ENCODE results near the gene PTGIS.

PTGIS gene

DNA sequence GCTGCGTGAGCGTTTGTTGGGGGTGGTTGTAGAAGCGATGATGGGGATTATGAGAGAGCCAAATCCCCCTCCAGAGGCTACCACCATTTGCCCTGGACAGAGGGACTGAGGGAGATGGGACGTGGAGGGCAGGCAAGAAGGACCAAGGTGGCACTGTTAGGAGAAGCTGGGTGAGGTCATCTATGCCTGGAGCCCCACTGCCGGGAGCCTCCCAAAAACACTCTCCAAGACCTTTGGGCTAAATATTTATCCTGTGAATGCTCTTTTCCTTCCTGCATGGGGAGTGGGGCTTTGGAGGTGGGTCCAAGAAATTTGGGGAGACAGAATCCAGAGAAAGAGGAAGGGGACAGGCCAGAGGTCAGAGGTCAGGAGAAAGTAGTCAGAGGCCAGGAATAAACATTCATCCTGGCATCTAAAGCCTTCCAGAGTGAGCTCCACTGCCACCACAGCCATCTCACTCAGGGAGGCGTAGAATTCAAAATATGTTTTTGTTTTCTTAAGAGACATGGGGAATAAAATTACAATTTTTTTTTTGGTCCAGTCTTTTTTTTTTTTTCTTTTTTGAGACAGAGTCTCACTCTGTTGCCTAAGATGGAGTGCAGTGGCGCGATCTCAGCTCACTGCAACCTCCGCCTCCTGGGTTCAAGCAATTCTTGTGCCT lies 17.8 kb upstream of the PTGIS start:
- no peak overlapping the region for H3K27ac ChIP-seq
- no peak for DNase-seq

DNA sequence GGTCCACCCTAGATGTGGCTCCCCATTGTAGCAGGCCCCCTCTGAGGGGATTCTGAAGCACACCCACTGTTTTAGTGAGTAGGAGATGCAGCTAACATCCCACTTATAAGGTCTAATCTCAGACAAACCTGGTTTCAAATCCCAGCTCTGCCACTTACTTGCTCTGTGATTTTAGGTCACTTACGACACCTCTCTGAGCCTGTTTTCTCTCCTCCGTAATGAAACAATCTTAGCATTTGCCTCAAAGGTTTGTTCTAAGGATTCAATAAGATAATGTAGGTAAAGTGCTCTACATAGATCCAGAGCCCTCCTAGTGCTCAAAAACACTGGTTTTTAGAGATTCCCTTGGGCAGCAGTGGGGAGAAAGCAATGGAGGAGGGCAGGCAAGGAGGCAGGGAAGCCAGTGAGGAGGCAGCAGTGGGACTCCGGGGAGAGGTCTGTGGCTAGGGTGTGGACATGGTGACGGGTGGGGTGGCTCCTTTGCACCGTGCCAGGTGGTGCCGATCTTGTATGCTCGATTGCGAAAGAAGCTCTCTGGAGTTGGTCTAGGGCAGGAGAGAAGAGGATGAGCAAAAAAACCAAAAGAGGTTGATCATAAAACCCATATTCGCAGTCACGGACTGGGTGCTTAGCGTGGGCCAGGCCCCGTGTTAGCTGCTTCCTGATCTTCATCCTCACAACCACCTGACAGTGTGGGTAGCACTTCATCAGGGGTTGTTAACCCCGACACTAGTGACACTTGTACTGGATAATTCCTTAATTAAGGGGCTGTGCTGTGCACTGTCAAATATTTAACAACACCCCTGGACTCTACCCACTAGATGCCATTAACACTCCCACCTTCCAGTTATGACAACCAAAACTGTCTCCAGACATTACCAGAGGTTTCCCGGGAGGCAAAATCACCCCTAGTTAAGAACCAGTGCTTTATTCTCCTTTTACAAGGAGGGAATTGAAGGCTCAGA lies 16.8 kb upstream of the PTGIS start:
- TF ChIP-seq, protein P1, sequence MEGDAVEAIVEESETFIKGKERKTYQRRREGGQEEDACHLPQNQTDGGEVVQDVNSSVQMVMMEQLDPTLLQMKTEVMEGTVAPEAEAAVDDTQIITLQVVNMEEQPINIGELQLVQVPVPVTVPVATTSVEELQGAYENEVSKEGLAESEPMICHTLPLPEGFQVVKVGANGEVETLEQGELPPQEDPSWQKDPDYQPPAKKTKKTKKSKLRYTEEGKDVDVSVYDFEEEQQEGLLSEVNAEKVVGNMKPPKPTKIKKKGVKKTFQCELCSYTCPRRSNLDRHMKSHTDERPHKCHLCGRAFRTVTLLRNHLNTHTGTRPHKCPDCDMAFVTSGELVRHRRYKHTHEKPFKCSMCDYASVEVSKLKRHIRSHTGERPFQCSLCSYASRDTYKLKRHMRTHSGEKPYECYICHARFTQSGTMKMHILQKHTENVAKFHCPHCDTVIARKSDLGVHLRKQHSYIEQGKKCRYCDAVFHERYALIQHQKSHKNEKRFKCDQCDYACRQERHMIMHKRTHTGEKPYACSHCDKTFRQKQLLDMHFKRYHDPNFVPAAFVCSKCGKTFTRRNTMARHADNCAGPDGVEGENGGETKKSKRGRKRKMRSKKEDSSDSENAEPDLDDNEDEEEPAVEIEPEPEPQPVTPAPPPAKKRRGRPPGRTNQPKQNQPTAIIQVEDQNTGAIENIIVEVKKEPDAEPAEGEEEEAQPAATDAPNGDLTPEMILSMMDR (IDR thresholded peaks at IDR 0.05; ENCODE audit: low read depth, low read length), result no peak
- no peak overlapping the region for H3K27ac ChIP-seq
- no peak for DNase-seq
- no peaks in the 10 kb centered on the region for H3K36me3 ChIP-seq
- H3K9me3 ChIP-seq (ENCODE audit: severe bottlenecking), result peaks cover 6% of the 10 kb centered on the region
- no peak overlapping the region for H3K4me3 ChIP-seq (ENCODE audit: low read depth, low read length)
- H3K27me3 ChIP-seq (ENCODE audit: insufficient read depth, low read depth, severe bottlenecking), result no peaks in the 10 kb centered on the region

More for the DNA sequence above, 17.8 kb upstream of the PTGIS start:
- no peaks in the 10 kb centered on the region for H3K36me3 ChIP-seq
- H3K27me3 ChIP-seq (ENCODE audit: insufficient read depth, low read depth, severe bottlenecking), result no peaks in the 10 kb centered on the region
- H3K4me3 ChIP-seq (ENCODE audit: low read depth, low read length), result no peak overlapping the region
- H3K9me3 ChIP-seq (ENCODE audit: severe bottlenecking), result peaks cover 6% of the 10 kb centered on the region
- TF ChIP-seq, protein P1 (IDR thresholded peaks at IDR 0.05; ENCODE audit: low read depth, low read length), result no peak

DNA sequence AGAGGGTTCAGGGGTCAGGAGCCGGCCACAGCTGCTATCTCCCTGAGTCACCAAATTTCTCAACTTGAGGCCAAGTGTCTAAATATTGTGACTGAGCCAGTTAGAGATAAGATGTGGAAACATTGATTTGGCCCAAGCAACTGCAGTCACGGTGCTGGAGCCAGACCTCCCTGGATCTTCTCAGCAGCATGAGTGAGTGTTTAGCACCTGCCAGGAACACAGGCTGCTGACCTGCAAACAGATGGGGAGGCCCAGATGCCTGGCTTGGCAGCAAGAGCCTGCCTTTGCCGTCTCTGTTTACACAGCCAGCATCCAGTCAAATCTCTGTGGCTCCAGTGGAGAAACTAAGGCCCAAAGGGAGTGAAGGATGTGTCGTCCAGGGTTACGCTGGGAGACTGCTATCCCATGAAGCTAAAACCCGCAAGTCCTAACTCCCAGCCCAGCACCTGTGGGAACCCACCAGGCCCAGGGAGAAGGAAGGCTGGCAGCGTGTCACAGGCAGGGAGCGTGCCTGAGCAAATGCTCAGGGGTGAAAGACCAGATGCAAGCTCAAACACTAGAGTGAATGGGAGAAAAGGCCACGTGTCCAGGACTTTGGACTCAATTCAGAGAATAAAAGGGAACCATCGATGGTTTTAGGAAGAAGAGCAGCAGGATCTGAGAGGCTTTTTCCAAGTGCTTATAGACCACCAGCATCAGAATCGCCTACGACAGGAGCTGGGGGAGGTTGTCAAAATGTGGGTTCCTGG lies 15.9 kb upstream of the PTGIS start:
- no peak for DNase-seq

DNA sequence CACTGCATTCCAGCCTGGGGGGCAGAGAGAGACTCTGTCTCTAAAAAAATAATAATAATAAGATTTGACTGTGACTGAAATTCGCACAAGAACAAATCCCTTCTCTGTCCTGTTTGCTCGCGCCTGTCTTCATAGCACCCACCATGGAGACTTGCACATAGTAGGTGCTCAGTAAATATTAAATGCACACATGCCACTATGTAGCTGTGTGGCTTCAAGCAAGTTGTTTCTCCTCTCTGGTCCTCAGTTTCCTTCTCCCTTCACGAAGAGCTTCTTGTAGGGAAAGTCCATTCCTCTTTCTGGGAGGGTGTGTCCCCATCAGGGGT lies 15.4 kb upstream of the PTGIS start:
- TF ChIP-seq, protein P1 (IDR thresholded peaks at IDR 0.05; ENCODE audit: low read depth, low read length), result no peak
- no peak overlapping the region for H3K27ac ChIP-seq

More for the DNA sequence above, 15.9 kb upstream of the PTGIS start:
- Histone ChIP-seq H3K9me3 (ENCODE audit: severe bottlenecking) (peaks cover 6% of the 10 kb centered on the region), H3K4me3 (ENCODE audit: low read depth, low read length) (no peak overlapping the region), H3K27ac (no peak overlapping the region), H3K27me3 (ENCODE audit: insufficient read depth, low read depth, severe bottlenecking) (no peaks in the 10 kb centered on the region), H3K36me3 (no peaks in the 10 kb centered on the region)
- TF ChIP-seq, protein P1 (IDR thresholded peaks at IDR 0.05; ENCODE audit: low read depth, low read length), result no peak

DNA sequence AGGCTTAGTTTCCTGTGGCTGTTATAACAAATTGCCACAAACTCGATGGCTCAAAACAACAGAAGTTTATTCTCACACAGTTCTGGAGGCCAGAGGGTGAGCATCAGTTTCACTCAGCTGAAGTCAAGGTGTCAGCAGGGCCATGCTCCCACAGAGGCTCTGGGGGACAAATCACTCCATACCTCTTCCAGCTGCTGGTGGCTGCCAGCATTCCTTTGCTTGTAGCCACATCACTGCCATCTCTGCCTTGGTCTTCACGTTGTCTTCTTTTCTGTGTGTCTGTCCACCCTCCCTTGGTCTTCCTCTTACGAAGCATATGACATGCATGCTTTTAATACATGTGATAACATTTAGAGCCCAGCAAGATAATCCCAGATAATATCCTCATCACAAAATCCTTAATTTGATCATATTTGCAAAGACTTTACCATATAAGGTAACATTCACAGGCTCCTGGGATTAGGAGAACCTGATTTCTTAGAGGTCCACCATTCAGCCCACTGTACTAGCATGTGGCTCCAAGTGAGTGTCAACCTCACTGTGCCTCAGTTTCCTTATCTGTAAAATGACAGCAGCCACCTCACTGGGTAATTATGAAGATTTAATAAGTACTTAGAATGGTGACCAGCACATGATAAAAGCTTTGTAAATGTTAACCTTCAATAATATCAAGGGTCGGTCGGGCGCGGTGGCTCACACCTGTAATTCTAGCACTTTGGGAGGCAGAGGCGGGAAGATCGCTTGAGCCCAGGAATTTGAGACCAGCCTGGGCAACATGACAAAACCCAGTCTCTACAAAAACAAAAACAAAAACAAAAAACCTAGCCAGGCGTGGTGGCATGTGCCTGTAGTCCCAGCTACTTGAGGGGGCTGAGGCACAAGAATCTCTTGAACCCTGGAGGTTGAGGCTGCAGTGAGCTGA lies 14.7 kb upstream of the PTGIS start:
- no peaks in the 10 kb centered on the region for H3K27me3 ChIP-seq (ENCODE audit: insufficient read depth, low read depth, severe bottlenecking)
- H3K4me3 ChIP-seq (ENCODE audit: low read depth, low read length), result no peak overlapping the region
- peaks cover 6% of the 10 kb centered on the region for H3K9me3 ChIP-seq (ENCODE audit: severe bottlenecking)
- DNase-seq, result no peak
- H3K36me3 ChIP-seq, result no peaks in the 10 kb centered on the region
- TF ChIP-seq, protein P1 (IDR thresholded peaks at IDR 0.05; ENCODE audit: low read depth, low read length), result no peak
- no peak overlapping the region for H3K27ac ChIP-seq

More for the DNA sequence above, 15.4 kb upstream of the PTGIS start:
- Histone ChIP-seq H3K27me3 (ENCODE audit: insufficient read depth, low read depth, severe bottlenecking) (no peaks in the 10 kb centered on the region), H3K9me3 (ENCODE audit: severe bottlenecking) (peaks cover 6% of the 10 kb centered on the region), H3K4me3 (ENCODE audit: low read depth, low read length) (no peak overlapping the region), H3K36me3 (no peaks in the 10 kb centered on the region)
- no peak for DNase-seq

All from WERI-Rb-1 (cell line).